K562 (cell line): ENCODE results near the gene FCER2. TPM values are rescaled to one million over a fixed set of nuclear protein-coding genes. Genes with fewer than 3 reads are reported as not detected.

Source experiments
- ATAC-seq: fragments of 200-7000 bp; cut with Tn5 transposase; 3 replicates; pipeline ENCODE4 v1.9.1; 2020; ENCODE audit warnings: moderate library complexity
- BruUV-seq: library from RNA; stranded (reverse); fragments of 400-500 nt; replicated peaks from 2 replicates; lab custom pipeline; 2021; lab: Mats Ljungman, UMichigan
- CTCF ChIA-PET: fragments of 300-600 bp; formaldehyde crosslinking; extraction: SDS; loops from one replicate; lab custom pipeline; 2021; ENCODE audit warnings: low intra/inter-chr PET ratio; lab: Yijun Ruan, JAX
- POLR2A ChIA-PET: fragments of 300-600, 350-650 bp; sonication (Branson Sonifier 250); formaldehyde crosslinking; extraction: SDS; loops from one replicate; lab custom pipeline; 2021; ENCODE audit warnings: antibody characterized with exemption, inconsistent platforms; lab: Yijun Ruan, JAX
- DNase-seq, 4 experiments: peaks; one replicate each; pipeline versions ENCODE4 v3.0.0 to v3.0.0-alpha.2; 2011 to 2018; ENCODE audit warnings: low spot score in 3 of 4, mixed read lengths in 3 of 4; ENCODE audit errors: extremely low read depth in 1 of 4
- FAIRE-seq: peaks from 2 replicates; lab custom pipeline; 2011; peaks lifted over from hg19 to GRCh38; lab: Jason Lieb, UNC
- H2AFZ ChIP-seq: 2 replicates; pipeline ENCODE4 v1.6.0; 2011; ENCODE audit warnings: low read depth, low read length, control low read depth, inconsistent platforms
- H3K27ac ChIP-seq: fragments of 200-600 bp; 3 replicates; pipeline ENCODE4 v1.8.0; 2011; ENCODE audit warnings: low read depth, mild to moderate bottlenecking, control low read depth, inconsistent platforms, low read length, moderate library complexity, mixed read lengths; ENCODE audit errors: extremely low read depth
- H3K27me3 ChIP-seq, 2 experiments: fragments of 300-600 bp in 1 of 2; 2 replicates in 1 of 2; 3 replicates in 1 of 2; pipeline versions ENCODE4 v1.6.0 to v1.8.0; 2011; ENCODE audit warnings: inconsistent platforms in 2 of 2, low read length in 2 of 2, mild to moderate bottlenecking in 1 of 2, mixed read lengths in 1 of 2, moderate library complexity in 1 of 2; ENCODE audit not compliant: control insufficient read depth in 2 of 2, insufficient read depth in 2 of 2
- H3K36me3 ChIP-seq: fragments of 300-600 bp; 3 replicates; pipeline ENCODE4 v1.8.0; 2011; ENCODE audit warnings: mild to moderate bottlenecking, low read length, inconsistent platforms; ENCODE audit not compliant: control insufficient read depth, insufficient read depth
- H3K4me1 ChIP-seq, 2 experiments: fragments of 200-600 bp in 1 of 2; replicated peaks in 1 of 2; 2 replicates in 1 of 2; 3 replicates in 1 of 2; pipeline versions ENCODE4 v1.5.1 to v1.8.0; 2011; ENCODE audit warnings: inconsistent platforms in 2 of 2, low read length in 2 of 2, mild to moderate bottlenecking in 1 of 2, mixed read lengths in 1 of 2, moderate library complexity in 1 of 2; ENCODE audit not compliant: control insufficient read depth in 2 of 2, insufficient read depth in 2 of 2
- H3K4me2 ChIP-seq: 2 replicates; pipeline ENCODE4 v1.6.1; 2011; ENCODE audit warnings: low read length, control low read depth, inconsistent platforms, mixed read lengths; ENCODE audit not compliant: insufficient read depth
- H3K4me3 ChIP-seq: fragments of 200-600 bp; sonication (generic), shearing (Covaris generic); 2 replicates; pipeline ENCODE4 v1.5.1; 2016; ENCODE audit warnings: control low read depth, inconsistent platforms
- H3K79me2 ChIP-seq: fragments of 200-600 bp; 3 replicates; pipeline ENCODE4 v1.8.0; 2011; ENCODE audit warnings: low read length, inconsistent platforms; ENCODE audit not compliant: control insufficient read depth, insufficient read depth
- H3K9ac ChIP-seq, 2 experiments: 2 replicates each; pipeline versions ENCODE4 v1.6.0 to v1.6.1; 2011; ENCODE audit warnings: low read depth in 2 of 2, low read length in 2 of 2, control low read depth in 1 of 2, inconsistent platforms in 1 of 2, mild to moderate bottlenecking in 1 of 2, mixed read lengths in 1 of 2; ENCODE audit not compliant: insufficient read depth in 1 of 2
- H3K9me1 ChIP-seq: one replicate; pipeline ENCODE4 v1.6.0; 2011; ENCODE audit warnings: inconsistent platforms, mild to moderate bottlenecking, low read length, moderate library complexity; ENCODE audit not compliant: control insufficient read depth, insufficient read depth
- H3K9me3 ChIP-seq: replicated peaks from 2 replicates; pipeline ENCODE4 v1.5.1; 2011; ENCODE audit warnings: low read depth, low read length, inconsistent platforms; ENCODE audit not compliant: control insufficient read depth, insufficient read depth
- H4K20me1 ChIP-seq: replicated peaks from 2 replicates; pipeline ENCODE4 v1.6.1; 2011; ENCODE audit warnings: low read length, inconsistent platforms, mixed read lengths; ENCODE audit not compliant: control insufficient read depth, insufficient read depth
- L3MBTL2 ChIP-seq: fragments of 450-650 bp; IDR thresholded peaks from 2 replicates; pipeline ENCODE4 v1.6.1; 2016; ENCODE audit warnings: mild to moderate bottlenecking, moderate library complexity
- TEAD2 ChIP-seq: fragments of 450-650 bp; IDR thresholded peaks from 2 replicates; pipeline ENCODE4 v1.6.1; 2016; ENCODE audit warnings: missing genetic modification characterization, control low read depth, missing compliant biosample characterization
- YY1 ChIP-seq, 3 experiments: IDR thresholded peaks; 2 replicates each; pipeline ENCODE4 v1.6.1; 2011; ENCODE audit warnings: low read length in 2 of 3, mild to moderate bottlenecking in 2 of 3, moderate library complexity in 2 of 3, borderline replicate concordance in 1 of 3, control low read depth in 1 of 3, low read depth in 1 of 3; ENCODE audit not compliant: insufficient read depth in 3 of 3, insufficient replicate concordance in 2 of 3, control insufficient read depth in 1 of 3, insufficient read length in 1 of 3; ENCODE audit errors: extremely low read depth in 1 of 3
- ZNF23 ChIP-seq: fragments of 250-450 bp; sonication (Bioruptor Pico); IDR thresholded peaks from 2 replicates; pipeline ENCODE4 v1.4.0; 2020; ENCODE audit warnings: mild to moderate bottlenecking
- WGBS: fragments of 100-300 bp; shearing (Covaris generic); methylation state at CpG from one replicate; pipeline ENCODE4 v1.1.6; 2016; ENCODE audit warnings: low coverage, mixed read lengths; ENCODE audit not compliant: insufficient coverage; ENCODE audit errors: missing lambda C conversion rate; 5-methylcytosine and 5-hydroxymethylcytosine counted together
- in situ Hi-C: fragments of 300-500 bp; cut with MboI; formaldehyde crosslinking; loops from 4 replicates; pipeline ENCODE4 v1.15.0; 2018; ENCODE audit warnings: inconsistent platforms, mixed read lengths
- intact Hi-C: fragments of 100-400 bp; cut with micrococcal nuclease; formaldehyde crosslinking; loops from 2 replicates; pipeline ENCODE4 v1.14.2; 2022
- polyA plus RNA-seq, 8 experiments: library from polyadenylated mRNA; depleted of rRNA in 4 of 8; stranded (reverse) in 5 of 8; unstranded in 3 of 8; fragments of >200 nt; fragmentation: Nextera tagmentation in 2 of 8; fragmentation: Illumina TruSeq in 1 of 8; extraction: Ambion mirVana in 2 of 8; extraction: Trizol in 1 of 8; gene quantifications; 2 replicates each; pipeline versions ENCODE4 v1.2.1 to v1.2.3, GENCODE V29; 2011 to 2014; ENCODE audit warnings: inconsistent platforms in 1 of 8, missing spikeins in 1 of 8
- total RNA-seq, 7 experiments: library from RNA; depleted of rRNA in 6 of 7; stranded (reverse); fragments of >200 nt in 6 of 7; fragmentation: Illumina TruSeq in 2 of 7; extraction: Trizol in 2 of 7; gene quantifications; 2 replicates each; pipeline versions ENCODE4 v1.2.1 to v1.2.3, GENCODE V29; 2011 to 2021; ENCODE audit warnings: low replicate concordance in 1 of 7
- TF ChIP-seq, protein P1 (sequence below): sonication (generic); formaldehyde crosslinking; IDR thresholded peaks from 2 replicates; pipeline ENCODE4 v1.5.0; 2020; ENCODE audit warnings: missing genetic modification reagents
- TF ChIP-seq, protein P2 (sequence below): fragments of 450-650 bp; IDR thresholded peaks from 2 replicates; pipeline ENCODE4 v1.6.1; 2016; ENCODE audit warnings: mild to moderate bottlenecking, moderate library complexity

The FCER2 gene
- total and polyA plus RNA-seq, 9 of the 15 experiments (the other 6 are each of a cell fraction or from before 2014, with no cell fraction given) = 0.11 TPM; not detected in 8

DNA sequence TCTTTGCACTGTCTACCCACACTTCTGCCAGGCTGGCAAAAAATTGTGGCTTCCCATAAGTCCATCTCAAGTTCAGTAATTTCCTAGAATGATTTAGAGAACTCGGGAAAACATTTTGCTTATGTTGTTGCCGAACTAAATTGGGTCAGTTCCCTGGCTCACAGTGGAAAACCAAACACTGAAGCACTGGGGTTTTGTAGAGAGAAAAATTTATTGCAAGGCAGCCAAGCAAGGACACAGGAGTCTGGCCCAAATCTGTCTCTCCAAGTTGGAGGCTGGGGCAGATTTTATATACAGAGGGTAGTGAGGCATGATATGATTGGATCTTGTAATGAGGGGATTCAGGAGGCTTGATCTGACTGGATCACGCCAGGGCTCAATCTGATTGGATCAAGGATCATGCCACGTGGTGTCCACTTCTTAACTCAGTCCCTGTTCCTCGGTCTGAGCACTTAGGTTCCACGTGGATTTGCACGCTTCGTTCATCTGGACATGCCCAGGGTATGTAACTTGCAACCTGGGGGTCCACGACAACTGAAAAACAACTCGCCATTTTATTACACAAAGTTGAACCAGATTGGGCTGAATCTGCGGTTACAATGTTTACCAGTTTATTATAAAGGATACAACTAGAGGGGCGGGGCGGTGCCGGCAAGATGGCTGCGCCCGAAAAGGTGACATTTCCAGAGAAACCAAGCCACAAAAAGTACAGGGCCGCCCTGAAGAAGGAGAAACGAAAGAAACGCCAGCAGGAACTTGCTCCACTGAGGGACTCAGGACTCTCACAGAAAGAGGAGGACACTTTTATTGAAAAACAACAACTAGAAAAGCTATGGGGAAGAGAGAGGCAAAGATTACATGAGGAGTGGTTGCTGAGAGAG, 38.1 kb upstream of the FCER2 start:
- no peaks in the 10 kb centered on the region for H3K9me1 ChIP-seq
- H3K27me3 ChIP-seq = peaks cover 4 to 9% of the 10 kb centered on the region in 2 experiments; a peak in 3 of 5 replicates
- no TSS peak for BruUV-seq
- TF ChIP-seq, protein P1, sequence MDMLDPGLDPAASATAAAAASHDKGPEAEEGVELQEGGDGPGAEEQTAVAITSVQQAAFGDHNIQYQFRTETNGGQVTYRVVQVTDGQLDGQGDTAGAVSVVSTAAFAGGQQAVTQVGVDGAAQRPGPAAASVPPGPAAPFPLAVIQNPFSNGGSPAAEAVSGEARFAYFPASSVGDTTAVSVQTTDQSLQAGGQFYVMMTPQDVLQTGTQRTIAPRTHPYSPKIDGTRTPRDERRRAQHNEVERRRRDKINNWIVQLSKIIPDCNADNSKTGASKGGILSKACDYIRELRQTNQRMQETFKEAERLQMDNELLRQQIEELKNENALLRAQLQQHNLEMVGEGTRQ (CRISPR knock-in tag) = peak; percentile 44
- TF ChIP-seq ZNF23 (CRISPR knock-in tag) (no peak), YY1 (IDR thresholded peaks at IDR 0.05; ENCODE audit: borderline replicate concordance in 1 of 3, control insufficient read depth in 1 of 3, extremely low read depth in 1 of 3, insufficient read depth in 3 of 3, insufficient read length in 1 of 3, insufficient replicate concordance in 2 of 3, low read depth in 1 of 3, low read length in 2 of 3) (peak in 1 of 3 experiments; percentile 60), TEAD2 (tag) (no peak), L3MBTL2 (peak; percentile 62)
- TF ChIP-seq, protein P2, sequence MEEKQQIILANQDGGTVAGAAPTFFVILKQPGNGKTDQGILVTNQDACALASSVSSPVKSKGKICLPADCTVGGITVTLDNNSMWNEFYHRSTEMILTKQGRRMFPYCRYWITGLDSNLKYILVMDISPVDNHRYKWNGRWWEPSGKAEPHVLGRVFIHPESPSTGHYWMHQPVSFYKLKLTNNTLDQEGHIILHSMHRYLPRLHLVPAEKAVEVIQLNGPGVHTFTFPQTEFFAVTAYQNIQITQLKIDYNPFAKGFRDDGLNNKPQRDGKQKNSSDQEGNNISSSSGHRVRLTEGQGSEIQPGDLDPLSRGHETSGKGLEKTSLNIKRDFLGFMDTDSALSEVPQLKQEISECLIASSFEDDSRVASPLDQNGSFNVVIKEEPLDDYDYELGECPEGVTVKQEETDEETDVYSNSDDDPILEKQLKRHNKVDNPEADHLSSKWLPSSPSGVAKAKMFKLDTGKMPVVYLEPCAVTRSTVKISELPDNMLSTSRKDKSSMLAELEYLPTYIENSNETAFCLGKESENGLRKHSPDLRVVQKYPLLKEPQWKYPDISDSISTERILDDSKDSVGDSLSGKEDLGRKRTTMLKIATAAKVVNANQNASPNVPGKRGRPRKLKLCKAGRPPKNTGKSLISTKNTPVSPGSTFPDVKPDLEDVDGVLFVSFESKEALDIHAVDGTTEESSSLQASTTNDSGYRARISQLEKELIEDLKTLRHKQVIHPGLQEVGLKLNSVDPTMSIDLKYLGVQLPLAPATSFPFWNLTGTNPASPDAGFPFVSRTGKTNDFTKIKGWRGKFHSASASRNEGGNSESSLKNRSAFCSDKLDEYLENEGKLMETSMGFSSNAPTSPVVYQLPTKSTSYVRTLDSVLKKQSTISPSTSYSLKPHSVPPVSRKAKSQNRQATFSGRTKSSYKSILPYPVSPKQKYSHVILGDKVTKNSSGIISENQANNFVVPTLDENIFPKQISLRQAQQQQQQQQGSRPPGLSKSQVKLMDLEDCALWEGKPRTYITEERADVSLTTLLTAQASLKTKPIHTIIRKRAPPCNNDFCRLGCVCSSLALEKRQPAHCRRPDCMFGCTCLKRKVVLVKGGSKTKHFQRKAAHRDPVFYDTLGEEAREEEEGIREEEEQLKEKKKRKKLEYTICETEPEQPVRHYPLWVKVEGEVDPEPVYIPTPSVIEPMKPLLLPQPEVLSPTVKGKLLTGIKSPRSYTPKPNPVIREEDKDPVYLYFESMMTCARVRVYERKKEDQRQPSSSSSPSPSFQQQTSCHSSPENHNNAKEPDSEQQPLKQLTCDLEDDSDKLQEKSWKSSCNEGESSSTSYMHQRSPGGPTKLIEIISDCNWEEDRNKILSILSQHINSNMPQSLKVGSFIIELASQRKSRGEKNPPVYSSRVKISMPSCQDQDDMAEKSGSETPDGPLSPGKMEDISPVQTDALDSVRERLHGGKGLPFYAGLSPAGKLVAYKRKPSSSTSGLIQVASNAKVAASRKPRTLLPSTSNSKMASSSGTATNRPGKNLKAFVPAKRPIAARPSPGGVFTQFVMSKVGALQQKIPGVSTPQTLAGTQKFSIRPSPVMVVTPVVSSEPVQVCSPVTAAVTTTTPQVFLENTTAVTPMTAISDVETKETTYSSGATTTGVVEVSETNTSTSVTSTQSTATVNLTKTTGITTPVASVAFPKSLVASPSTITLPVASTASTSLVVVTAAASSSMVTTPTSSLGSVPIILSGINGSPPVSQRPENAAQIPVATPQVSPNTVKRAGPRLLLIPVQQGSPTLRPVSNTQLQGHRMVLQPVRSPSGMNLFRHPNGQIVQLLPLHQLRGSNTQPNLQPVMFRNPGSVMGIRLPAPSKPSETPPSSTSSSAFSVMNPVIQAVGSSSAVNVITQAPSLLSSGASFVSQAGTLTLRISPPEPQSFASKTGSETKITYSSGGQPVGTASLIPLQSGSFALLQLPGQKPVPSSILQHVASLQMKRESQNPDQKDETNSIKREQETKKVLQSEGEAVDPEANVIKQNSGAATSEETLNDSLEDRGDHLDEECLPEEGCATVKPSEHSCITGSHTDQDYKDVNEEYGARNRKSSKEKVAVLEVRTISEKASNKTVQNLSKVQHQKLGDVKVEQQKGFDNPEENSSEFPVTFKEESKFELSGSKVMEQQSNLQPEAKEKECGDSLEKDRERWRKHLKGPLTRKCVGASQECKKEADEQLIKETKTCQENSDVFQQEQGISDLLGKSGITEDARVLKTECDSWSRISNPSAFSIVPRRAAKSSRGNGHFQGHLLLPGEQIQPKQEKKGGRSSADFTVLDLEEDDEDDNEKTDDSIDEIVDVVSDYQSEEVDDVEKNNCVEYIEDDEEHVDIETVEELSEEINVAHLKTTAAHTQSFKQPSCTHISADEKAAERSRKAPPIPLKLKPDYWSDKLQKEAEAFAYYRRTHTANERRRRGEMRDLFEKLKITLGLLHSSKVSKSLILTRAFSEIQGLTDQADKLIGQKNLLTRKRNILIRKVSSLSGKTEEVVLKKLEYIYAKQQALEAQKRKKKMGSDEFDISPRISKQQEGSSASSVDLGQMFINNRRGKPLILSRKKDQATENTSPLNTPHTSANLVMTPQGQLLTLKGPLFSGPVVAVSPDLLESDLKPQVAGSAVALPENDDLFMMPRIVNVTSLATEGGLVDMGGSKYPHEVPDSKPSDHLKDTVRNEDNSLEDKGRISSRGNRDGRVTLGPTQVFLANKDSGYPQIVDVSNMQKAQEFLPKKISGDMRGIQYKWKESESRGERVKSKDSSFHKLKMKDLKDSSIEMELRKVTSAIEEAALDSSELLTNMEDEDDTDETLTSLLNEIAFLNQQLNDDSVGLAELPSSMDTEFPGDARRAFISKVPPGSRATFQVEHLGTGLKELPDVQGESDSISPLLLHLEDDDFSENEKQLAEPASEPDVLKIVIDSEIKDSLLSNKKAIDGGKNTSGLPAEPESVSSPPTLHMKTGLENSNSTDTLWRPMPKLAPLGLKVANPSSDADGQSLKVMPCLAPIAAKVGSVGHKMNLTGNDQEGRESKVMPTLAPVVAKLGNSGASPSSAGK = peak; percentile 36; the same call in 1 of the 2 replicates
- H3K9me3 ChIP-seq = 0 out of 2 replicates have a peak, but pooled peaks cover 3% of the 10 kb centered on the region
- no peaks in the 10 kb centered on the region for H3K79me2 ChIP-seq
- POLR2A ChIA-PET = interaction anchor here (1.2 kb wide), 1 partner anchor 91 kb away, joined by 3 read pairs; no protein-coding TSS in a partner anchor
- H3K9ac ChIP-seq = no peak overlapping the region
- intact Hi-C loops (no loop called here), in situ Hi-C loops (no loop called here)
- no peaks in the 10 kb centered on the region for H4K20me1 ChIP-seq
- CTCF ChIA-PET = no interaction called here
- no peaks in the 10 kb centered on the region for H3K36me3 ChIP-seq
- H2AFZ ChIP-seq = peak overlapping the region; percentile 91
- peak overlapping the region; percentile 32; the same call in 1 of the 2 replicates for H3K4me2 ChIP-seq
- no peak overlapping the region for H3K27ac ChIP-seq
- DNase-seq (no peak), ATAC-seq (no peak), FAIRE-seq (peak; percentile 46)
- 12% methylated on average over 19 of the region's 19 CpGs for WGBS
- H3K4me3 ChIP-seq = no peak overlapping the region
- H3K4me1 ChIP-seq = peaks cover 0 to 2% of the 10 kb centered on the region in 2 experiments; a peak in 3 of 5 replicates
